Sigmoid colon (tissue), 7 donors: ENCODE results near the gene MOB2. TPM values are rescaled to one million over a fixed set of nuclear protein-coding genes. Genes with fewer than 3 reads are reported as not detected.
"Not testable (repeated sequence)": the region's sequence is repeated elsewhere in the genome, so short reads cannot be mapped to it uniquely, and the experiment has no call there.

Source experiments
- DNase-seq: peaks from one replicate; pipeline ENCODE4 v3.0.0-alpha.2; 2019
- H3K27ac ChIP-seq, 4 donors: fragments of 200-600 bp; sonication (generic); one replicate each; pipeline ENCODE4 v1.5.1; 2016 to 2019; ENCODE audit warnings: mild to moderate bottlenecking in 1 of 4
- H3K27me3 ChIP-seq, 3 donors: fragments of 200-600 bp; sonication (generic); one replicate each; pipeline ENCODE4 v1.5.1; 2019; ENCODE audit warnings: mild to moderate bottlenecking in 1 of 3
- H3K36me3 ChIP-seq, 4 donors: fragments of 200-600 bp; sonication (generic); one replicate each; pipeline ENCODE4 v1.5.1; 2016 to 2019
- H3K4me1 ChIP-seq, 4 donors: fragments of 200-600 bp; sonication (generic); one replicate each; pipeline ENCODE4 v1.5.1; 2017 to 2019
- H3K4me3 ChIP-seq, 4 donors: fragments of 200-600 bp; sonication (generic); one replicate each; pipeline ENCODE4 v1.5.1; 2017 to 2019; ENCODE audit warnings: mild to moderate bottlenecking in 2 of 4, moderate library complexity in 1 of 4
- H3K9me3 ChIP-seq, 4 donors: fragments of 200-600 bp in 3 of 4; sonication (generic) in 3 of 4; one replicate each; pipeline versions ENCODE4 v1.5.1 to v1.6.1; 2013 to 2019
- CTCF ChIP-seq, 4 experiments: fragments of 450-650 bp in 3 of 4; fragments of 200-600 bp in 1 of 4; IDR thresholded peaks; one replicate each; pipeline ENCODE4 v1.5.1; 2016 to 2019; ENCODE audit warnings: antibody characterized with exemption in 4 of 4, mild to moderate bottlenecking in 3 of 4, moderate library complexity in 2 of 4
- EP300 ChIP-seq, 4 donors: sonication (generic); formaldehyde crosslinking; IDR thresholded peaks; one replicate each; pipeline ENCODE4 v1.6.1; 2017; ENCODE audit warnings: antibody characterized with exemption in 4 of 4
- POLR2A ChIP-seq, 2 donors: fragments of 450-650 bp; IDR thresholded peaks; one replicate each; pipeline ENCODE4 v1.6.1; 2016; ENCODE audit warnings: antibody characterized with exemption in 2 of 2, mild to moderate bottlenecking in 2 of 2, moderate library complexity in 2 of 2
- POLR2AphosphoS5 ChIP-seq, 4 donors: sonication (generic); formaldehyde crosslinking; IDR thresholded peaks; one replicate each; pipeline ENCODE4 v1.6.1; 2017; ENCODE audit warnings: antibody characterized with exemption in 4 of 4
- WGBS, 2 donors: extraction: QIAGEN DNeasy Blood & Tissue Kit; methylation state at CpG; one replicate each; pipeline ENCODE4 v1.1.7; 2013; 5-methylcytosine and 5-hydroxymethylcytosine counted together
- intact Hi-C: fragments of 100-400 bp; cut with DNase I; formaldehyde crosslinking; loops from one replicate; pipeline ENCODE4 v1.15.1; 2023
- polyA plus RNA-seq, 3 donors: library from polyadenylated mRNA; stranded (reverse); fragments of 200-250 nt; gene quantifications; one replicate each; pipeline ENCODE4 v1.2.3, GENCODE V29; 2013
- total RNA-seq, 4 donors: library from RNA; depleted of rRNA; stranded (reverse); fragments of >200 nt; gene quantifications; one replicate each; pipeline ENCODE4 v1.1.0, GENCODE V29; 2016
- donor health status: healthy with polysubstance abuse.
- donor health status: Bipolar disorder and iron deficiency.
- donor health status: healthy.

Gene MOB2
- total and polyA plus RNA-seq, 7 donors, result 46.2 to 88.9 (median 68.6) TPM

GRCh38 chr11:1438261-1438966, 48.2 kb downstream of the MOB2 start:
- H3K4me1 ChIP-seq, result peaks cover 0 to 7% (median 3%) of the 10 kb centered on the region in 4 donors
- H3K9me3 ChIP-seq, result no peaks in the 10 kb centered on the region
- 62 to 78% methylated on average over 19 of the region's 19 CpGs for WGBS, 2 donors
- TF ChIP-seq CTCF (IDR thresholded peaks at IDR 0.05) (no peak), POLR2AphosphoS5 (IDR thresholded peaks at IDR 0.05) (no peak), EP300 (IDR thresholded peaks at IDR 0.05) (no peak), POLR2A (IDR thresholded peaks at IDR 0.05) (no peak)
- intact Hi-C loops, result no loop called here
- H3K27me3 ChIP-seq, result peaks cover 4 to 85% (median 37%) of the 10 kb centered on the region in 3 donors
- no peak for DNase-seq
- no peak overlapping the region for H3K4me3 ChIP-seq
- no peak overlapping the region for H3K27ac ChIP-seq
- no peaks in the 10 kb centered on the region for H3K36me3 ChIP-seq

GRCh38 chr11:1437500-1437899, 49.1 kb downstream of the MOB2 start:
- Histone ChIP-seq H3K36me3 (no peaks in the 10 kb centered on the region), H3K9me3 (no peaks in the 10 kb centered on the region), H3K27ac (no peak overlapping the region), H3K27me3 (peaks cover 4 to 82% (median 37%) of the 10 kb centered on the region in 3 donors), H3K4me1 (peaks cover 0 to 7% (median 3%) of the 10 kb centered on the region in 4 donors), H3K4me3 (no peak overlapping the region)
- no peak for TF ChIP-seq POLR2AphosphoS5 (IDR thresholded peaks at IDR 0.05)
- TF ChIP-seq CTCF (IDR thresholded peaks at IDR 0.05), result no peak
- TF ChIP-seq EP300 (IDR thresholded peaks at IDR 0.05), result no peak
- TF ChIP-seq POLR2A (IDR thresholded peaks at IDR 0.05), result no peak
- intact Hi-C loops, result no loop called here
- WGBS, 2 donors, result 20 to 48% methylated on average over 6 of the region's 6 CpGs
- no peak for DNase-seq

- H3K4me1 ChIP-seq, result peaks cover 0 to 7% (median 3%) of the 10 kb centered on the region in 4 donors
- H3K27me3 ChIP-seq, result peaks cover 4 to 75% (median 37%) of the 10 kb centered on the region in 3 donors
- no peaks in the 10 kb centered on the region for H3K9me3 ChIP-seq
- no peak for TF ChIP-seq CTCF (IDR thresholded peaks at IDR 0.05)
- no peak for TF ChIP-seq POLR2A (IDR thresholded peaks at IDR 0.05)
- no peak for TF ChIP-seq EP300 (IDR thresholded peaks at IDR 0.05)
- H3K36me3 ChIP-seq, result no peaks in the 10 kb centered on the region
- DNase-seq, result no peak
- H3K27ac ChIP-seq, result no peak overlapping the region
- H3K4me3 ChIP-seq, result no peak overlapping the region
- WGBS, 2 donors, result 6 to 10% methylated on average over 13 of the region's 13 CpGs
- intact Hi-C loops, result no loop called here
These were observed 50.0 kb downstream of the MOB2 start for GRCh38 chr11:1436468-1437039.

GRCh38 chr11:1435820-1436467, 50.6 kb downstream of the MOB2 start:
- Histone ChIP-seq H3K4me1 (peaks cover 0 to 7% (median 3%) of the 10 kb centered on the region in 4 donors), H3K27ac (no peak overlapping the region), H3K36me3 (no peaks in the 10 kb centered on the region), H3K4me3 (no peak overlapping the region), H3K9me3 (no peaks in the 10 kb centered on the region), H3K27me3 (peaks cover 4 to 75% (median 37%) of the 10 kb centered on the region in 3 donors)
- WGBS, 2 donors, result 6 to 7% methylated on average over 29 of the region's 29 CpGs
- TF ChIP-seq EP300 (IDR thresholded peaks at IDR 0.05), result no peak
- intact Hi-C loops, result no loop called here
- no peak for DNase-seq

- H3K9me3 ChIP-seq, H3K27ac ChIP-seq, H3K36me3 ChIP-seq, H3K4me1 ChIP-seq, H3K4me3 ChIP-seq, intact Hi-C loops, DNase-seq: not testable (repeated sequence)
- WGBS, 2 donors, result 82 to 88% methylated on average over 14 to 15 of the region's 20 CpGs
- peaks cover 4 to 71% (median 37%) of the 10 kb centered on the region in 3 donors for H3K27me3 ChIP-seq
These were observed 51.1 kb downstream of the MOB2 start for GRCh38 chr11:1435479-1435819.
